SK-N-SH (cell line): ENCODE measurements around the gene SNRNP25.
A peak's percentile ranks its signal among the peaks of the same experiment; 100 is the strongest.

Source experiments
- CHD2 ChIP-seq: fragments of 150-350 bp; IDR thresholded peaks from 2 replicates; pipeline ENCODE4 v1.6.1; 2018; ENCODE audit warnings: low read length; ENCODE audit not compliant: partially characterized antibody
- EZH2phosphoT487 ChIP-seq: fragments of 200-600 bp; sonication (generic); IDR thresholded peaks from 2 replicates; pipeline ENCODE4 v1.6.1; 2017; ENCODE audit warnings: low read depth, mixed run types, mild to moderate bottlenecking, antibody characterized with exemption, moderate library complexity, borderline replicate concordance
- FOSL2 ChIP-seq: IDR thresholded peaks from 2 replicates; pipeline ENCODE4 v1.4.0; 2012; ENCODE audit warnings: low read depth, mild to moderate bottlenecking, moderate library complexity, borderline replicate concordance
- FOXJ3 ChIP-seq: sonication (generic); formaldehyde crosslinking; IDR thresholded peaks from 2 replicates; pipeline ENCODE4 v1.5.1; 2020; ENCODE audit warnings: mild to moderate bottlenecking, missing genetic modification reagents
- FOXM1 ChIP-seq: IDR thresholded peaks from 2 replicates; pipeline ENCODE4 v1.4.0; 2012; ENCODE audit warnings: low read depth, mild to moderate bottlenecking
- GABPA ChIP-seq: IDR thresholded peaks from 2 replicates; pipeline ENCODE4 v1.4.0; 2012; ENCODE audit warnings: low read depth, mild to moderate bottlenecking
- POLR2AphosphoS5 ChIP-seq: IDR thresholded peaks from 2 replicates; pipeline ENCODE4 v1.6.1; 2012; ENCODE audit warnings: low read depth, low read length
- RAD21 ChIP-seq: IDR thresholded peaks from 2 replicates; pipeline ENCODE4 v1.6.1; 2012; ENCODE audit warnings: mild to moderate bottlenecking, low read length
- RCOR1 ChIP-seq: fragments of 150-350 bp; IDR thresholded peaks from 2 replicates; pipeline ENCODE4 v1.6.1; 2017; ENCODE audit warnings: antibody characterized with exemption, low read length
- RFX5 ChIP-seq: IDR thresholded peaks from 2 replicates; pipeline ENCODE4 v1.6.1; 2012; ENCODE audit warnings: mild to moderate bottlenecking, improper control_type of control experiment, low read length
- SIN3A ChIP-seq: IDR thresholded peaks from 2 replicates; pipeline ENCODE4 v1.6.1; 2012; ENCODE audit warnings: low read depth, mild to moderate bottlenecking, low read length, moderate library complexity, borderline replicate concordance
- TF ChIP-seq, protein P1 (sequence below): fragments of 200-600 bp; sonication (generic); IDR thresholded peaks from 2 replicates; pipeline ENCODE4 v1.6.1; 2017; ENCODE audit warnings: antibody characterized with exemption, mild to moderate bottlenecking, moderate library complexity
- TF ChIP-seq, protein P2 (sequence below): IDR thresholded peaks from 2 replicates; pipeline ENCODE4 v1.4.0; 2012; ENCODE audit warnings: low read depth, borderline replicate concordance

GRCh38 chr16:106623-107324 lies 53.1 kb downstream of the SNRNP25 start:
- TF ChIP-seq, protein P1, sequence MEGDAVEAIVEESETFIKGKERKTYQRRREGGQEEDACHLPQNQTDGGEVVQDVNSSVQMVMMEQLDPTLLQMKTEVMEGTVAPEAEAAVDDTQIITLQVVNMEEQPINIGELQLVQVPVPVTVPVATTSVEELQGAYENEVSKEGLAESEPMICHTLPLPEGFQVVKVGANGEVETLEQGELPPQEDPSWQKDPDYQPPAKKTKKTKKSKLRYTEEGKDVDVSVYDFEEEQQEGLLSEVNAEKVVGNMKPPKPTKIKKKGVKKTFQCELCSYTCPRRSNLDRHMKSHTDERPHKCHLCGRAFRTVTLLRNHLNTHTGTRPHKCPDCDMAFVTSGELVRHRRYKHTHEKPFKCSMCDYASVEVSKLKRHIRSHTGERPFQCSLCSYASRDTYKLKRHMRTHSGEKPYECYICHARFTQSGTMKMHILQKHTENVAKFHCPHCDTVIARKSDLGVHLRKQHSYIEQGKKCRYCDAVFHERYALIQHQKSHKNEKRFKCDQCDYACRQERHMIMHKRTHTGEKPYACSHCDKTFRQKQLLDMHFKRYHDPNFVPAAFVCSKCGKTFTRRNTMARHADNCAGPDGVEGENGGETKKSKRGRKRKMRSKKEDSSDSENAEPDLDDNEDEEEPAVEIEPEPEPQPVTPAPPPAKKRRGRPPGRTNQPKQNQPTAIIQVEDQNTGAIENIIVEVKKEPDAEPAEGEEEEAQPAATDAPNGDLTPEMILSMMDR = peak; percentile 84
- peak; percentile 83 for TF ChIP-seq RAD21
- TF ChIP-seq CHD2 = no peak
- TF ChIP-seq FOXM1 = no peak
- TF ChIP-seq SIN3A = no peak
- no peak for TF ChIP-seq POLR2AphosphoS5
- no peak for TF ChIP-seq RCOR1
- no peak for TF ChIP-seq GABPA
- no peak for TF ChIP-seq FOXJ3 (CRISPR knock-in tag)
- TF ChIP-seq RFX5 = no peak
- TF ChIP-seq FOSL2 = no peak
- no peak for TF ChIP-seq EZH2phosphoT487
- TF ChIP-seq, protein P2, sequence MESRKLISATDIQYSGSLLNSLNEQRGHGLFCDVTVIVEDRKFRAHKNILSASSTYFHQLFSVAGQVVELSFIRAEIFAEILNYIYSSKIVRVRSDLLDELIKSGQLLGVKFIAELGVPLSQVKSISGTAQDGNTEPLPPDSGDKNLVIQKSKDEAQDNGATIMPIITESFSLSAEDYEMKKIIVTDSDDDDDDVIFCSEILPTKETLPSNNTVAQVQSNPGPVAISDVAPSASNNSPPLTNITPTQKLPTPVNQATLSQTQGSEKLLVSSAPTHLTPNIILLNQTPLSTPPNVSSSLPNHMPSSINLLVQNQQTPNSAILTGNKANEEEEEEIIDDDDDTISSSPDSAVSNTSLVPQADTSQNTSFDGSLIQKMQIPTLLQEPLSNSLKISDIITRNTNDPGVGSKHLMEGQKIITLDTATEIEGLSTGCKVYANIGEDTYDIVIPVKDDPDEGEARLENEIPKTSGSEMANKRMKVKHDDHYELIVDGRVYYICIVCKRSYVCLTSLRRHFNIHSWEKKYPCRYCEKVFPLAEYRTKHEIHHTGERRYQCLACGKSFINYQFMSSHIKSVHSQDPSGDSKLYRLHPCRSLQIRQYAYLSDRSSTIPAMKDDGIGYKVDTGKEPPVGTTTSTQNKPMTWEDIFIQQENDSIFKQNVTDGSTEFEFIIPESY = no peak
